Adipocyte (in vitro differentiated cells): ENCODE data around the gene GARS1.

Experiments
- DNase-seq: peaks from one replicate; pipeline ENCODE4 v3.0.0-alpha.2; 2015; ENCODE audit warnings: low read depth
- H3K27me3 ChIP-seq: replicated peaks from 2 replicates; pipeline ENCODE4 v1.7.0; 2013; ENCODE audit warnings: mild to moderate bottlenecking, low read length, moderate library complexity; ENCODE audit not compliant: control insufficient read depth, insufficient read depth
- H3K36me3 ChIP-seq: 2 replicates; pipeline ENCODE4 v1.7.0; 2013; ENCODE audit warnings: low read length, mild to moderate bottlenecking, moderate library complexity; ENCODE audit not compliant: control insufficient read depth, insufficient read depth, severe bottlenecking
- H3K4me1 ChIP-seq: 2 replicates; pipeline ENCODE4 v1.7.0; 2013; ENCODE audit warnings: mild to moderate bottlenecking, low read length, moderate library complexity; ENCODE audit not compliant: control insufficient read depth, insufficient read depth
- H3K4me3 ChIP-seq: 2 replicates; pipeline ENCODE4 v1.7.0; 2013; ENCODE audit warnings: mild to moderate bottlenecking, low read length, moderate library complexity
- H3K9ac ChIP-seq: 2 replicates; pipeline ENCODE4 v1.7.0; 2013; ENCODE audit warnings: mild to moderate bottlenecking, low read length, moderate library complexity
- H3K9me3 ChIP-seq: 2 replicates; pipeline ENCODE4 v1.7.0; 2013; ENCODE audit warnings: mild to moderate bottlenecking, low read length, moderate library complexity; ENCODE audit not compliant: control insufficient read depth

The GARS1 gene

DNA sequence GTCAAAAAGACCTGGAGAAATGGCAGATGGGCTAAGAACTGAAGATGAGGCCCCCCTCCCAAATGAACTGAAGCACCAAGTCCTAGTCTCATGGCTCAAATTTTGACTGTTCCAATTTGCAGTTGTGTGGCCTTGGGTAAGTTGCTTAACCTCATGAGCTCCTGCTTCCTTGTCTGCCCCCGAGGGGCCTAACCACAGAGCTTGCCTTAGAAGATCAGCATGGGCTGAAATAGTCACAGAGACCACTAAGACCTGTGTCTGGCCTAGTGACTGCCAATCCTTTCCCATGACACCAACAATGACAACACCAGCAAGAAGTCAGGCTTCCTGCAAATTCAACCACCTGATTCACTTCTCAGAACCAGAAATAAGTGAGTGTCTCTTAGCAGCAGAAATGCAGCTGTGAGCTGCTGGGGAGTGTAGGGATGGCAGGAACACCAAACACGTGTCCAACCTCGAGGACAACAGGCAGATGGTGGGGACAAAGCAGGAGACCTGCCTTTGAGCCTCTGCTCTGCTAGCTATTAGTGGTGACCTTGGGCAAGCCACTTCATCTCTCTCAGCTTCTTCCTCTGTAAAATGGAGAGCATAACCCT lies 63.9 kb downstream of the GARS1 start:
- DNase-seq, result no peak
- no peaks in the 10 kb centered on the region for H3K36me3 ChIP-seq
- no peak overlapping the region for H3K9ac ChIP-seq
- H3K9me3 ChIP-seq, result no peaks in the 10 kb centered on the region
- H3K27me3 ChIP-seq, result peaks cover 32% of the 10 kb centered on the region
- H3K4me3 ChIP-seq, result no peak overlapping the region
- no peaks in the 10 kb centered on the region for H3K4me1 ChIP-seq

DNA sequence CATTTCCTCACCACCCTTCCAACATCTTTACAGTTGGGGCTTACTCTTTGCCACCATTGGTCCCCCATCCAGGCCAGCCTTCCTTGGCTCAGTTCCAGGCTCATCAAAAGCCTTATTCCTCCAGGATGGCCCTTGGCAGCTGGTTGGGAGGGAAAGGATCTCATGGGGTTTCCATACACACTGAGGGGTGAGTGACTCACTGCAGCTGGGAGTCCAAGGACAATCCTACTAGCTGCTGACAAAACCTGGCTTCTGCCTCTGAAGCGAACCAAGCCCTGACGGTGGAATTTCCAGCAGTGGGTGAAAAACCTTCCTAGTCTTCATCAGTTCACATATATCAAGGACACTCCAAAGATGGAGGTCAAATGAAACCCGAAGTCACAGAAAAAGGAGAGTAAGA lies 64.6 kb downstream of the GARS1 start:
- DNase-seq, result no peak
- Histone ChIP-seq H3K9ac (no peak overlapping the region), H3K9me3 (no peaks in the 10 kb centered on the region), H3K4me1 (no peaks in the 10 kb centered on the region), H3K27me3 (peaks cover 40% of the 10 kb centered on the region), H3K4me3 (no peak overlapping the region), H3K36me3 (no peaks in the 10 kb centered on the region)

DNA sequence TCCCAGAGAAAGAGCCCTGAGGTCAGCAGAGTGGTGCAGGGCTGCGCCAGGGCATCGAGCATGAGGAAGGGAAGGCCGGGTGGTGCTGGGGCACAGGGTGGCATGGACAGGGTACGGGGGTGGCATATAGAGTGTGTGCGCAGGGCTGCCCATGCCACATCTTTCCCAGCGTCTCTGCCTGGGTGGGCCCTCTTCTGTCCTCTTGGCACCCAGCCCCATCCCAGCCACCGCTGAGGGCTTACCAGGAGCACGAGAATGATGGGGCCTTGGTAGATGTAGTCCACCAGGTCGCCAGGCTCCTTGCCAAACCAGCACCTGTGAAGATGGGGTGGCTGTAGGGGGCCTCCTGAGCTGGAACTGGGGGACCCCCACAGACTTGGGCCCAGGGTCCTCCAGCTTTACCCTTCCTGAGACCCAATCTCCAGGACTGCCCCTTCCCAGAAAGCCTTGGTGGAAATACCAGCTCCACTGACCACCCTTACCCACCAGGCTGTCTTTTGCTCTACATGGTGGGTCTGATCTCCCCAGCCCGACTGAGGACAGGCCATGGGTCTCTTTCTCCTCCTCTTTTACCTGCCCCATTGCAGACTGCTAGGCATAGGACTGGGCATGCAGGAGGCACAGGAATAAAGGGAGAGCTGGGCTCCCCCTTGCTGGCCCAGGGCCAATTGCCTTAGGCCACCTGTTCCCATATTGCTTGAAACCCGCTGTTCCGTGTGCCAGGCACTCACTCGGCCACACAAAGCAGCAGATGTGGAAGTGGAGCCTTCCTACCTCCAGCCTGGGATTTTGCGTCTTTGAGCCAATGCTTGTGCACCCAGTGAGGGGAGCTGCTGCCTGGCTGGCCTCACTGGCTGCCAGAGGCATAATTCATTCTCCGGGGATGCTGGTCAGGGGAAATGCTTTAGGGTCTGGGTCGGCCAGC lies 65.9 kb downstream of the GARS1 start:
- no peak overlapping the region for H3K9ac ChIP-seq
- peaks cover 51% of the 10 kb centered on the region for H3K27me3 ChIP-seq
- H3K4me1 ChIP-seq, result no peaks in the 10 kb centered on the region
- H3K9me3 ChIP-seq, result no peaks in the 10 kb centered on the region
- H3K4me3 ChIP-seq, result no peak overlapping the region
- no peaks in the 10 kb centered on the region for H3K36me3 ChIP-seq
- no peak for DNase-seq

DNA sequence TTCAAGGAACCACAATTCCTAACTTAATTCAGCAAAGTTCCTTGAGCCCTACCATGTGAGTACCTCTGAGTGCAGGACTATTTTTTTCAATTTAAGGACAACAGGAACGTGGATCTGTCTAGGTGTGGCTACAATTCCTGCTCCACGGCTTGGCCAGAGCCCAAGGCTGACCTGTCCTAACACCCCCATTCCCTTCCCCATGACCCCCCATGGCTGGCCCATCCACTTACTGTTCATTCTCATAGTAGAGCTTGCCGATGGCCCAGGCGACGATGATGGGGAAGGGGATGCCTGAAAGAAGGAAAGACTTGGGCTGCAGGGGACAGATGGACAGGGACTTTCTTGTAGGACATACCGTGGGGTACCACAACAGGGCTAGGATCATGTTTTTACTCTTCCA lies 67.2 kb downstream of the GARS1 start:
- Histone ChIP-seq H3K36me3 (no peaks in the 10 kb centered on the region), H3K9me3 (no peaks in the 10 kb centered on the region), H3K4me3 (no peak overlapping the region)

DNA sequence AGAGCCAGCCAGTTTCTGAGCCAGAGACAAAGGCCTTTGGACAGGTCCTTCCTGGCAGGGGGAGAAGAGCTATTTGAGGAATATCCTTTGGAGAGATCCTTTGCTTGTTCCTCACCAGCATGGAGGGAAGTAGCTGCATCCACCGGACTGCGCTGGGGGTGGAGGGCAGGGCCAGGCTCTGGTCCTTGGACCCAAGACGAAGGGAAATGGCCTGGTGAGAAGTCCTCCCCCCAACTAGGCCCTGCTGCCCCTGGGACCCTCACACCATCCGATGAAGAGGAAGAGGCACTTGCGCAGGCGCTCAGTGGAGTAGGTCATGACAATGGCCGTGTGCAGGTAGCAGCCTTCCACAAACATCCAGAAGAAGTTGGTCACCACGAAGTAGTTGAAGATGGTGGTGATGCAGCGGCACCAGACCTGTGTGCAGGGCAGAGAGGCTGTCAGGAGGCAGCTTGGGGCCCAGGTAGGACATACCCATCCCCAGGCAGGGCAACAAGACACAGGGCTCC lies 67.8 kb downstream of the GARS1 start:
- H3K9me3 ChIP-seq, result no peaks in the 10 kb centered on the region
- DNase-seq, result no peak
- no peak overlapping the region for H3K9ac ChIP-seq
- no peak overlapping the region for H3K4me3 ChIP-seq
- no peaks in the 10 kb centered on the region for H3K4me1 ChIP-seq
- H3K27me3 ChIP-seq, result peaks cover 63% of the 10 kb centered on the region
- no peaks in the 10 kb centered on the region for H3K36me3 ChIP-seq

More for the DNA sequence above, 67.2 kb downstream of the GARS1 start:
- Histone ChIP-seq H3K9ac (no peak overlapping the region), H3K4me1 (no peaks in the 10 kb centered on the region), H3K27me3 (peaks cover 60% of the 10 kb centered on the region)
- DNase-seq, result no peak

DNA sequence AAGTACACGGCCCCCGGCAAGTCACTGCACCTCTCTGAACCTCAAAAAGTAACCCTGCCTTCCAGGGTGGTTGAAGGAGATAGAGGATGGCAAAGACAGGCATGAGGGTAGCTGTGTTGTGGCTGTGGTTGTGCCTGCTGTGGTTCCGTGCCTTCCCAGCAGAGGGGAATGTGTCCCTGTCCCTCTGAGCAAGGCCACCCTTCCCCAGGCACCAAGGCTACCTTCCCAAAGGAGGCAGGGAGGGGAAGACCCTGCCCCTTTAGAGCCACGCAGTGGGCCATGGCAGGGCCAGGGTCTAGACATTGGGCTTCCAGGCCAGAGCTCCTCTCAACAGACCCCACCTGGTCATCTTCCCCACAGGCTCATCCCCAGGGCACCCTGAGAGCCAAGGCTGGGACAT lies 68.7 kb downstream of the GARS1 start:
- H3K9me3 ChIP-seq, result no peaks in the 10 kb centered on the region
- no peaks in the 10 kb centered on the region for H3K36me3 ChIP-seq
- no peak for DNase-seq
- no peaks in the 10 kb centered on the region for H3K4me1 ChIP-seq
- H3K27me3 ChIP-seq, result peaks cover 65% of the 10 kb centered on the region
- H3K9ac ChIP-seq, result no peak overlapping the region
- H3K4me3 ChIP-seq, result no peak overlapping the region

DNA sequence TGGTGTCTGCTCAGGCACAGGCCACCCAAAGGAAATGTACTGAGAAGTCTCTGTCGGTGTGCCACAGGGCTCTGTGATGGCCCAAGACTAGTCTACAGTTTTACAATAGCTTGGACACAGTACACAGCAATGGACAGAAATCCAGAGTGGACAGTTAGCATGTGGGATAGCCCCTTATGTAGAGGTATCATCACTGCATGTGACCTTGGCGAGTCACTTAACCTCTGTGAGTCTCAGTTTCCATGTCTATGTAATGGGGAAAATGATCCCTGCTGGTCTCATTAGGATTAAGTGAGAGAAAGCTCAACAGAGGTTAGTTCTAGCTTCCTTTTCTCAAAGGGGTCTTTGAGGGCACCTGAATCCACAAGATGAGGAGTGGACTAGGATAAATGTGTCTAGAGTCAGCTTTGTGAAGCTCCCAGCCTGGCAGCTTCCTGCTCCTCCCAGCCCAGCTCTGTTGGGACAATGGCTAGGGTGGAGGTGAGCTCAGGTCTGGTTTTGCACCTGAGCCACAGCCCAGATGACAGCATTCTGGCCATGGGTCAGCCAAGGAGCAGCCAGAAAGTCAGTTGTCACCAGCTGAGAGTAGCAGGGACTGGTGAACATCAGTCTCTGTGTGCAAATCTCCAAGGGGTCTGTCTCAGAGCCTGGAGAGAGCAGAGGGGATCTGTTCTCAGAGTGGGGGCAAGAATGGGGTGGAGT lies 69.7 kb downstream of the GARS1 start:
- Histone ChIP-seq H3K9me3 (no peaks in the 10 kb centered on the region), H3K4me1 (no peaks in the 10 kb centered on the region)

DNA sequence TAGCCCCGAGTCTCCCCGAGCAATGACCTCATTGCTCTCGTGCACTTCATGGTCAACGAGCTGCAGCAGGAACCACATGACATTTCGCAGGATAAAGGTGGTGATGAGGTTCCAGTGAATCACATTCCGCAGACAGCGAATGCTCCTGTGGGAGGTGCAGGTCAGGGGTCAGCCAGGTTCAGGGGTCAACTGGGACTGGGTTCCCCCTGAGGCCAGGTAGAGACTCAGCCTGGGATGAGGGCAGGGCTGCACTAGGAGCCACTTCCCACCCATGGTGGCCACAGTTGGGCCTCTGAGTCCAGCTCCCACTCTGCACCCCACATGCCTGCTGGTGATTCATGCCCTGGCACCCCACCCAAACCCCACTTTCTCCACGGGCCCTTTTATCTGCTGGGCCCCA lies 70.4 kb downstream of the GARS1 start:
- no peak for DNase-seq
- Histone ChIP-seq H3K9me3 (no peaks in the 10 kb centered on the region), H3K27me3 (peaks cover 77% of the 10 kb centered on the region), H3K9ac (no peak overlapping the region), H3K36me3 (no peaks in the 10 kb centered on the region), H3K4me3 (no peak overlapping the region), H3K4me1 (no peaks in the 10 kb centered on the region)

More for the DNA sequence above, 69.7 kb downstream of the GARS1 start:
- H3K4me3 ChIP-seq, result no peak overlapping the region
- no peak overlapping the region for H3K9ac ChIP-seq
- peaks cover 74% of the 10 kb centered on the region for H3K27me3 ChIP-seq
- no peaks in the 10 kb centered on the region for H3K36me3 ChIP-seq
- DNase-seq, result no peak

DNA sequence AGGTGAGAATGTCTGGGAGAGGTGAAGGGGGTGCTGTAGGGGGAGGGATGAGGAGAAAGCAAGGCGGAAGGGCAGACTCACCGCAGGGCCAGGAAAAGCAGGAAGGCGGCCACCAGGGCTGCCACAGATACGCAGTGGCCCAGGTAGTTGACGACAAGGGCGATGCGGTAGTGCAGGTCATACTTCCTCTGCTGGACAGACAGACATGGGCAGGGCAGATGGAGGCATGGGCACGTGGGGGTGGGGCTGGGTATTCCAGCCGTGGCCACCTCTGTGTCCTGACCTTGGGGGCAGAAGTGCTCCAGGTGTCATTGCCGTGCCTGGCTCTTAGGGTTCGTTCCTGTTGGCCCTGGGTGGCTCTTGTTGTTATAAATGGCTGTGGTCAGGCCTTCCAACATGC lies 70.8 kb downstream of the GARS1 start:
- Histone ChIP-seq H3K27me3 (peaks cover 79% of the 10 kb centered on the region), H3K9ac (no peak overlapping the region), H3K4me1 (no peaks in the 10 kb centered on the region), H3K4me3 (no peak overlapping the region), H3K36me3 (no peaks in the 10 kb centered on the region), H3K9me3 (peaks cover under 1% of the 10 kb centered on the region)
- DNase-seq, result no peak

DNA sequence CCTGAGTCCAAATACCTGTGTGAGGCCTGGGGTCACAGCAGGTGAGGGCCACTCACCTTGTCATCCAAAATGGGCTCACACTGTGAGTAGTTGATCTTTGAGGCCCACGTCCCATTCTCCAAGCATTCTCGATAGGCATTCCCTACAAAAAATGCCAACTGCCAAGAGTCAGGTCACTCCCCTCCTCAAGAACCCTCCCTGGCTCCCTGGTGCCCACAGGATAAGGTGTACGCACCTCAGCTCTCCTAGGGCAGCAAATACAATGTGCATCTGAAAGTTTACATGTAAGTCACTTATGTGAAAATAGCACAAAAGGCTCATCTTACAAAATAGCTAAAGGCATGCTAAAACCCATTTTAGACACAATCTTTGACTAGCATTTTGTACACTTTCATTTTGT lies 72.5 kb downstream of the GARS1 start:
- H3K36me3 ChIP-seq, result no peaks in the 10 kb centered on the region
- no peak overlapping the region for H3K9ac ChIP-seq
- H3K4me1 ChIP-seq, result no peaks in the 10 kb centered on the region
- peaks cover 77% of the 10 kb centered on the region for H3K27me3 ChIP-seq
- DNase-seq, result no peak
- H3K4me3 ChIP-seq, result no peak overlapping the region
- peaks cover 3% of the 10 kb centered on the region for H3K9me3 ChIP-seq

DNA sequence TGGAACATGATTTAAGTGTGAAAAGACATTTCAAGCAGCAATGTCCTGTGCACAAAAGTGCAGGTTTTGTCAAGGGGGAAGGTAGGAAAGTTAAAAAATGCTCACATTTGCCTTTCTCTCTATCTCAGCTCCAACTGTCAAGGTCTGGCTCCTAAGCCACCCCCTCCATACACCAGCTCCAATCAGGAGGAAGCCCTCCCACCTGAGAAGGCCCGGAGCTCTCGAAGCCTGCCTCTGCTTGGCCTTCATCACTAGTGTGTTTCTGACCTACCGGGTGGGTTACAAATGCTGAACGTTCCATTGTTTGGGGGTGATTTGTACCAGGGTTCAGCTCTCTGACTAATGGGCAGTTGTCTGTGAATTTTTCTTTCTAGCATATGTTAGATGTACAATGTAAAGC lies 73.4 kb downstream of the GARS1 start:
- DNase-seq, result no peak
- no peaks in the 10 kb centered on the region for H3K4me1 ChIP-seq
- no peak overlapping the region for H3K4me3 ChIP-seq
- H3K9ac ChIP-seq, result no peak overlapping the region
- peaks cover 75% of the 10 kb centered on the region for H3K27me3 ChIP-seq
- H3K36me3 ChIP-seq, result no peaks in the 10 kb centered on the region
- peaks cover 3% of the 10 kb centered on the region for H3K9me3 ChIP-seq
